HG03457 (cell line): ENCODE data around the gene APRT.

Source experiments
- ATAC-seq: cut with Tn5 transposase; IDR thresholded peaks from one replicate; pipeline ENCODE4 v1.9.1; 2021; ENCODE audit warnings: moderate number of reproducible peaks; ENCODE audit not compliant: unreplicated experiment

Gene APRT

GRCh38 chr16:88842308-88842756, 30.6 kb upstream of the APRT start:
- ATAC-seq = no peak

DNA sequence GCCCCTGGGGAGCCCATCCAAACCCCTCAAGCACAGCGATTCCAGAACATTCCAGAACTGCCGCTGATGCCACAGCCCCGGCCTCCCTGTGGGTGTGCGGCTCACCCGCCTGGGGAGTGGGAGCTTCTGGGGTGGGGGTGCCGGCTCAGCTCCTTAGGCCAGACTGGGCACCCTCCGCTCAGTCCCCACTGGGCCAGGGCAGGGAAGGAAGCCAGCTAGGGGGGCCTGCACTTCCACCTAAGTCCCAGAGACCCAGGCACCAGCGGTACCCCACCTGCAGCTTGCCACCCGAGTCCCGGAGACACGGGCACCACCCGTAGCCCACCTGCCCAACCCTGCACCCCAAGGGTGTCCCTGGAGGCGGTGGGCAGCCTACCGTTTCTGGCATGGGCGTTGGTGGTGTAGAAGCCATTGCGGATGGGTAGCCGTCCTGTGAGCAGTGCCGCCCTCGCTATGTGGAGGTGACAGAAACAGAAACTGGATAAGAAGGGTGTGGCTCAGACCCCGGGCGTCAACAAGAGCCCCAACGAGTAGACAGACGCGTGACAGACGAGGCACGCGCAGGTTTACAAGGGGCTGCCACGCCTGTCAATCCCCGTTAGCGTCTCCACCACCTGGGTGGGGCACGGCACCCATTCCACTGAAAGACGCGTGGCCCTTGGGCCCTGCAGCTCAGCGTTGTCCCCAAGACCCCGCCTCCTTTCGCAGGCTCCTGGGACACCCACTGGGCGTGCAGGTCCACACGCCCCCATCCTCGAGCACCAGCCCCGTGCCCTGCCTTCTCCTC, 30.0 kb upstream of the APRT start:
- ATAC-seq = no peak

DNA sequence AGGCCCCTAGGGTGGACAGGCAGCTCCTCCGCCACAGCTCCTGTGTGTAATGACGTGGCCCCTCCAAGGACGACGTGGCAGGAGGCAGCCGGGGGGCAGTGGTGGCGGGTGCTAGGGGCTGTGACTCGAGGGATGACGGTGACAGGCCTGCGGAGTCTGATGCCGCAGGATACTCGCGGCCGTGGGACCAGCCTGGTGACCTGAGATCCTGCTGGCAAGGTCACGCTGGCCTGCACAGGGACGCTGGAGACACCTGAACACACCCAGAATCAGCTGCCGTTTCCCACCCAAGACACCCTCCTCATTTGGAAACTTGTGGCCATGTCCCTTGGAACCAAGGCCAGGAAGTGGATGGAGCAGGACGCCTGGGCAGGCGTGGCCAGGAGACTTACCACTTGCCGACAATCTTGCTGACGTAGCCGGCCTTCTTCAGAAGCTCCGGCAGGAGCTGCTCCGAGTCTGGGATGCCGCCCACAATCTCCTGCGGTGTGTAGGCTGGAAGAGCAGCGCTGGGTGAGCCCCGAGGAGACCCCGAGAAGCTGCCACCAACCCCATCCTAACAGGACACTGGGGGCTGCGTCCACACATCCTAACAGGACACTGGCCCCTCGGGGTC, 29.0 kb upstream of the APRT start:
- no peak for ATAC-seq

GRCh38 chr16:88839745-88840599, 28.2 kb upstream of the APRT start:
- ATAC-seq = no peak

GRCh38 chr16:88839026-88839529, 27.4 kb upstream of the APRT start:
- no peak for ATAC-seq

DNA sequence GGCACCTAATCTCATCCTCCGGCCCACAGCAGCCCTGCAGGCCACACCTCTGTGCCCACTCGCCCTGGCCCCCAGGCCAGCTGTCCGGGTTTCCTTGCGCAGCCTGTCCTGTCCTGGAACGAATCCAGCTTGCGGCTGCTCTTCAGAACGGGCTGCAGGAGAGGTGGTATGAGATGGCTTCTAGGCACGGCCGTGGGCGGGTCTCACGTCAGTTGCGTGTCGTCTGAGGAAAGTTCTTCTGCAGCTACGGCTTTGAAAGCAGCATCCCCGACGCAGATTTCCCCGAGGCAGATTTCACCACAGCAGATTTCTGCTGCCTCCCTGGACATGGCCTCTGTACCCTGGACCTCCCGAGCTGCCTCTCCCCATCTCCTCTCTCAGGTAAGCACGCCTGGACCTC, 26.8 kb upstream of the APRT start:
- ATAC-seq = no peak

GRCh38 chr16:88837806-88838205, 26.1 kb upstream of the APRT start:
- ATAC-seq = no peak

DNA sequence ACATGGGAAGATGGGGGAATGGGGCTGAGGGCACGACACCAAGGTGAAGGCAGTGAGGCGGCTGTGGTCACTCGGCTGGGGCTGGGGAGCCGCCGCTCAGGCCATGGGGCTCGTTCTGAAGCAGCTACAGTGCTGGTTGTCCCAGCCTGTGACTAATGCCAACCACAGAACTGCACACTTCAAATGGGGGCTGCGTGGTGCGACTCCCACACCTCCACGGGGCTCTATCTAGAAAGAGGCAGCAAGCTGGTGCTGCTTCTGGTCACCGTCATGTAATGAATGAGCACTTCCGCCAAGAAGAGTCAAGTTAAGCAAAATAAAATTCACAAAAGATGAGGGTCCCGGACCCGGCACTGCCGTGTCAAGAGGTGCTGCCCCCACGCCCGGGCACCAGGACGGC, 25.1 kb upstream of the APRT start:
- ATAC-seq = no peak

GRCh38 chr16:88835818-88836217, 24.1 kb upstream of the APRT start:
- ATAC-seq = no peak

- ATAC-seq = no peak
Observed at GRCh38 chr16:88835383-88835782, 23.7 kb upstream of the APRT start.

DNA sequence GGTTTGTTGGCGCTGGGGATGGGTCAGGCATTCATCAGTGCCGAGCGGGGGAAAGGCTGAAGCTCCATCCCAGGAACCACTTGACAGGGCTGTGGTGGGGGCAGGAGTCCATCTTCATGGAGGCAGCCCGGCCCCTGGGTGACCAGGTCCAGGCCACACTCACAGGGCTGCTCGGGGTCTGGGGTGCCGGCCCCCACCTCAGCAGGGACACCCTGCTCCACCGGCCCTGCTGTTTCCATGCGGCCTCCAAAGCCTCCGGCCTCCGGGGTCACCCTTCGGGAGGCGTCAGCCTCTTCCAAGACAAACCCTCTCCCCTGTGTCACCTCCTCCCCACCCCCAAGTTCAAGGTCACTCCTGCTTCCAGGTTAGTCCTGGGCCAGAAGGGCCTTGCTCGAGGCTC, 22.9 kb upstream of the APRT start:
- no peak for ATAC-seq

GRCh38 chr16:88833086-88833485, 21.4 kb upstream of the APRT start:
- no peak for ATAC-seq

DNA sequence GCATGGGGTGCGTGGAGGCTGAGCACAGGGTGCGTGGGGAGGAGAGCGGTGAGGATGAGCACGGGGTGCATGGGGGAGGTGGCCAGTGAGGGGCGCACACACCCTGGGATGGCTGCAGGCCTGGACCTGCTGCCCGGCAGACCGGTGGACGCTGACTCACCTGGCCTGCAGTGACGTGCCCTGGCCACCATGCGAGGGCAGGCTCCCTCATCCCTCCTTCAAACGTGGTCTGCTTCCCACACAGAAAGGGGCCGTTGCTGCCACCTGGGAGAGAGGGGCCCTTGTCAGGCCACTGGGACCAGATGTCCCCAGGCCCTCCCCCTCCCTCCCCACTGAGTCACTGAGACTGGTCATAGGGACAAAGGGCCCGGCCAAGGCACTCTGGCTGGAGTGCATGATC, 20.1 kb upstream of the APRT start:
- no peak for ATAC-seq

- no peak for ATAC-seq
Observed at GRCh38 chr16:88830783-88831182, 19.1 kb upstream of the APRT start.

GRCh38 chr16:88830258-88830657, 18.5 kb upstream of the APRT start:
- no peak for ATAC-seq

DNA sequence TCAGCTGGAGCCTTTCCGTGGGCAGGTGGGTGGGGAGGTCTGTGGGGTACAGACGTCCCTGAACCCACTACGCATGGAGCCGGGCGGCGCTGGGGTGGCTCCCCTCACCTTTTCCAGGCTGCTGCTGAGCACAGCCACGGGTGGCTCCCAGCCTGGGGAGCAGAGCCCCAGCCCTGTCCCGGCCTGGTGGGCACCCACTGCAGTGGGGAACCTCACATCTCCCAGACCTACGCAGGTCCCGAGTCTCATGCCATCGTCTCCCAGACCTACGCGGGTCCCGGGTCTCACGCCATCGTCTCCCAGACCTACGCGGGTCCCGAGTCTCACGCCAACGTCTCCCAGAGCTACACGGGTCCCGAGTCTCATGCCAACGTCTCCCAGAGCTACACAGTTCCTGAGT, 17.0 kb upstream of the APRT start:
- ATAC-seq = no peak

GRCh38 chr16:88827727-88828126, 16.0 kb upstream of the APRT start:
- no peak for ATAC-seq

DNA sequence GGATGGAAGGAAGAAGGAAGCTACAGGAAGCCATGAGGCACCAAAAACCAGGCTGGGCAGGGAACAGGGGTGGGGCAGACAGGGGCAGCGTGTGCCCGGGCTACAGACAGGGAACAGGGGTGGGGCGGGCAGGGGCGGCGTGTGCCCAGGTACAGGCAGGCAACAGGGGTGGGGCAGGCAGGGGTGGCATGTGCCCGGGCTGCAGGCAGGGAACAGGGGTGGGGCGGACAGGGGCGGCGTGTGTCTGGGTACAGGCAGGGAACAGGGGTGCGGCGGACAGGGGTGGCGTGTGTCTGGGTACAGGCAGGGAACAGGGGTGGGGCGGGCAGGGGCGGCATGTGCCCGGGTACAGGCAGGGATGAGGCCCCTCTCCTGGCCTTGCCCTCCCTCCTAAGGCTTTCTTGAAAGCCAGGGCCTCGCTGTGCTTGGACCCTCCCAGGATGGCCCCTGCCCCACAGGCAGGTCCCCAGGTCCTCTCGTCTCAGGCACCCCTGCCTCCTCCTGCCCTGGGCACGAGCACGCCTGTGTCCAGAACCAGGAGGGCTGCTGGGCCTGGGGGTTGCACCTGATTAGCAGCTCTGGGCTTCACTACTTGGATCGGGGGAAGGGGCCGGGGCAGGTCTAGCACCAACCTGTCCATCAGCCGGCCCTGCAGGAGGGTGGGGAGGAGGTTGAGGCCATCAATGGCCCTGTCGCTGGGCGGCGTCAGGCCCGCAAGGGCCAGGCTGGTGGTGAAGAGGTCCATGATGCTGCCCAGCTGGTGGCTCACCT, 14.5 kb upstream of the APRT start:
- ATAC-seq = no peak

DNA sequence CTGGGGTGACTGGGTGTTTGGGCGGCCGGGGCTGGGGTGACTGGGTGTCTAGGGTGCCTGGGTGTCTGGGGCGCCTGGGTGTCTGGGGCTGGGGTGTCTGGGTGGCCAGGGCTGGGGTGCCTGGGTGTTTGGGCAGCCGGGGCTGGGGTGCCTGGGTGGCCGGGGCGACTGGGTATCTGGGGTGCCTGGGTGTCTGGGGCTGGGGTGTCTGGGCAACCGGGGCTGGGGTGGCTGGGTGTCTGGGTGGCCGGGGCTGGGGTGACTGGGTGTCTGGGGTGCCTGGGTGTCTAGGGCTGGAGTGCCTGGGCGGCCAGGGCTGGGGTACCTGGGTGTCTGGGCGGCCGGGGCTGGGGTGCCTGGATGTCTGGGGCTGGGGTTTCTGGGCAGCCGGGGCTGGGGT, 13.4 kb upstream of the APRT start:
- no peak for ATAC-seq

GRCh38 chr16:88824256-88825077, 12.7 kb upstream of the APRT start:
- no peak for ATAC-seq
